NK-92 (cell line): ENCODE data around the gene CPZ.
"Not testable (repeated sequence)": the region's sequence is repeated elsewhere in the genome, so short reads cannot be mapped to it uniquely, and the experiment has no call there.

Experiments
- DNase-seq: peaks from one replicate; lab custom pipeline; 2025; ENCODE audit not compliant: unreplicated experiment; lab: John Stamatoyannopoulos, UW

The CPZ gene

GRCh38 chr4:8556341-8557150 is 36.0 kb upstream of the CPZ start:
- DNase-seq, result no peak

GRCh38 chr4:8557151-8558076 is 35.2 kb upstream of the CPZ start:
- DNase-seq, result no peak

GRCh38 chr4:8558080-8558960 is 34.2 kb upstream of the CPZ start:
- DNase-seq, result no peak

GRCh38 chr4:8559011-8559410 is 33.6 kb upstream of the CPZ start:
- DNase-seq, result no peak

GRCh38 chr4:8559524-8560264 is 32.9 kb upstream of the CPZ start:
- no peak for DNase-seq

GRCh38 chr4:8560265-8561047 is 32.1 kb upstream of the CPZ start:
- DNase-seq, result no peak

- DNase-seq, result no peak
Observed at GRCh38 chr4:8564595-8564994, 28.0 kb upstream of the CPZ start.

- no peak for DNase-seq
Observed at GRCh38 chr4:8568068-8568668, 24.4 kb upstream of the CPZ start.

GRCh38 chr4:8570201-8570600 is 22.4 kb upstream of the CPZ start:
- DNase-seq, result no peak

GRCh38 chr4:8571702-8572685 is 20.6 kb upstream of the CPZ start:
- DNase-seq, result no peak

GRCh38 chr4:8573266-8573665 is 19.3 kb upstream of the CPZ start:
- no peak for DNase-seq

GRCh38 chr4:8574796-8575370 is 17.7 kb upstream of the CPZ start:
- no peak for DNase-seq

- no peak for DNase-seq
Observed at GRCh38 chr4:8575457-8575856, 17.1 kb upstream of the CPZ start.

- DNase-seq, result not testable (repeated sequence)
Observed at GRCh38 chr4:8576591-8576990, 16.0 kb upstream of the CPZ start.

GRCh38 chr4:8577046-8577445 is 15.5 kb upstream of the CPZ start:
- no peak for DNase-seq

- no peak for DNase-seq
Observed at GRCh38 chr4:8577972-8578371, 14.6 kb upstream of the CPZ start.

GRCh38 chr4:8578717-8579116 is 13.8 kb upstream of the CPZ start:
- no peak for DNase-seq
